Measurements from ENCODE around the gene ZNF335. TPM values are rescaled to one million over a fixed set of nuclear protein-coding genes. Genes with fewer than 3 reads are reported as not detected.

Gene ZNF335
- total and polyA plus RNA-seq, 2 donors (not counting 1 experiment from before 2014, with no cell fraction given): 4.8 to 10.2 TPM

- H3K27ac ChIP-seq (ENCODE audit: insufficient read depth, low read length): no peak overlapping the region
- H3K4me1 ChIP-seq (ENCODE audit: control insufficient read depth, extremely low read depth, insufficient read depth, low read length): no peaks in the 10 kb centered on the region
- no peaks in the 10 kb centered on the region for H3K36me3 ChIP-seq (ENCODE audit: control insufficient read depth, insufficient read depth, low read length)
- no peaks in the 10 kb centered on the region for H4K20me1 ChIP-seq (ENCODE audit: control insufficient read depth, extremely low read depth, insufficient read depth, low read length)
- no peaks in the 10 kb centered on the region for H3K79me2 ChIP-seq (ENCODE audit: control insufficient read depth, insufficient read depth, low read length)
- DNase-seq (ENCODE audit: low read depth in 2 of 2): no peak
- no peak overlapping the region for H2AFZ ChIP-seq (ENCODE audit: low read length)
- TF ChIP-seq EZH2 (IDR thresholded peaks at IDR 0.05; ENCODE audit: low read length, missing control alignments) (no peak), CTCF (conservative IDR thresholded peaks at IDR 0.05 in 1 of 2, IDR thresholded peaks at IDR 0.05 in 1 of 2; ENCODE audit: low read depth in 1 of 2, low read length in 2 of 2) (no peak)
- no peaks in the 10 kb centered on the region for H3K9me3 ChIP-seq (ENCODE audit: control insufficient read depth, insufficient read depth, low read depth, low read length)
- H3K4me3 ChIP-seq (replicated peaks in 1 of 4; ENCODE audit: control extremely low read depth in 1 of 4, insufficient read depth in 1 of 4, low read depth in 3 of 4, low read length in 4 of 4): no peak overlapping the region
- no peak overlapping the region for H3K9ac ChIP-seq (ENCODE audit: insufficient read depth, low read length)
- H3K27me3 ChIP-seq (ENCODE audit: control insufficient read depth, insufficient read depth, low read length): peaks cover 16% of the 10 kb centered on the region
- H3K4me2 ChIP-seq (ENCODE audit: extremely low read depth, insufficient read depth, low read length): no peak overlapping the region
These were observed 27.7 kb upstream of the ZNF335 start for GRCh38 chr20:45999557-46000261.

- no peak overlapping the region for H3K4me2 ChIP-seq (ENCODE audit: extremely low read depth, insufficient read depth, low read length)
- no peak for DNase-seq (ENCODE audit: low read depth in 2 of 2)
- H4K20me1 ChIP-seq (ENCODE audit: control insufficient read depth, extremely low read depth, insufficient read depth, low read length): no peaks in the 10 kb centered on the region
- H3K4me1 ChIP-seq (ENCODE audit: control insufficient read depth, extremely low read depth, insufficient read depth, low read length): no peaks in the 10 kb centered on the region
- no peak overlapping the region for H3K4me3 ChIP-seq (replicated peaks in 1 of 4; ENCODE audit: control extremely low read depth in 1 of 4, insufficient read depth in 1 of 4, low read depth in 3 of 4, low read length in 4 of 4)
- no peaks in the 10 kb centered on the region for H3K9me3 ChIP-seq (ENCODE audit: control insufficient read depth, insufficient read depth, low read depth, low read length)
- no peaks in the 10 kb centered on the region for H3K79me2 ChIP-seq (ENCODE audit: control insufficient read depth, insufficient read depth, low read length)
- no peak overlapping the region for H3K27ac ChIP-seq (ENCODE audit: insufficient read depth, low read length)
- no peak overlapping the region for H2AFZ ChIP-seq (ENCODE audit: low read length)
- no peak for TF ChIP-seq EZH2 (IDR thresholded peaks at IDR 0.05; ENCODE audit: low read length, missing control alignments)
- TF ChIP-seq CTCF (conservative IDR thresholded peaks at IDR 0.05 in 1 of 2, IDR thresholded peaks at IDR 0.05 in 1 of 2; ENCODE audit: low read depth in 1 of 2, low read length in 2 of 2): no peak
- H3K36me3 ChIP-seq (ENCODE audit: control insufficient read depth, insufficient read depth, low read length): no peaks in the 10 kb centered on the region
- H3K27me3 ChIP-seq (ENCODE audit: control insufficient read depth, insufficient read depth, low read length): peaks cover 11% of the 10 kb centered on the region
- H3K9ac ChIP-seq (ENCODE audit: insufficient read depth, low read length): no peak overlapping the region
These were observed 26.8 kb upstream of the ZNF335 start for GRCh38 chr20:45998761-45999160.

- Histone ChIP-seq H3K9me3 (ENCODE audit: control insufficient read depth, insufficient read depth, low read depth, low read length) (no peaks in the 10 kb centered on the region), H3K79me2 (ENCODE audit: control insufficient read depth, insufficient read depth, low read length) (no peaks in the 10 kb centered on the region), H3K9ac (ENCODE audit: insufficient read depth, low read length) (no peak overlapping the region), H3K4me2 (ENCODE audit: extremely low read depth, insufficient read depth, low read length) (no peak overlapping the region), H3K27me3 (ENCODE audit: control insufficient read depth, insufficient read depth, low read length) (peaks cover 8% of the 10 kb centered on the region), H3K27ac (ENCODE audit: insufficient read depth, low read length) (no peak overlapping the region), H3K4me1 (ENCODE audit: control insufficient read depth, extremely low read depth, insufficient read depth, low read length) (no peaks in the 10 kb centered on the region), H4K20me1 (ENCODE audit: control insufficient read depth, extremely low read depth, insufficient read depth, low read length) (no peaks in the 10 kb centered on the region), H3K4me3 (replicated peaks in 1 of 4; ENCODE audit: control extremely low read depth in 1 of 4, insufficient read depth in 1 of 4, low read depth in 3 of 4, low read length in 4 of 4) (no peak overlapping the region), H2AFZ (ENCODE audit: low read length) (no peak overlapping the region), H3K36me3 (ENCODE audit: control insufficient read depth, insufficient read depth, low read length) (no peaks in the 10 kb centered on the region)
- DNase-seq (ENCODE audit: low read depth in 2 of 2): no peak
- TF ChIP-seq EZH2 (IDR thresholded peaks at IDR 0.05; ENCODE audit: low read length, missing control alignments): no peak
- no peak for TF ChIP-seq CTCF (conservative IDR thresholded peaks at IDR 0.05 in 1 of 2, IDR thresholded peaks at IDR 0.05 in 1 of 2; ENCODE audit: low read depth in 1 of 2, low read length in 2 of 2)
These were observed 26.3 kb upstream of the ZNF335 start for GRCh38 chr20:45998337-45998736.

All from fibroblast of lung (primary cell).